Suppressor macrophage treated with lipopolysaccharide for 4 hours (primary cell): ENCODE data around the gene CST5.
"Not testable (repeated sequence)": the region's sequence is repeated elsewhere in the genome, so short reads cannot be mapped to it uniquely, and the experiment has no call there.

Experiments
- DNase-seq: peaks from one replicate; pipeline ENCODE4 v3.0.0-alpha.2; 2020

Gene CST5

GRCh38 chr20:23887856-23888255 lies 8.3 kb upstream of the CST5 start:
- DNase-seq, result no peak

- DNase-seq, result no peak
These were observed 5.2 kb upstream of the CST5 start for GRCh38 chr20:23884771-23885162.

GRCh38 chr20:23884136-23884770 lies 4.7 kb upstream of the CST5 start:
- no peak for DNase-seq

GRCh38 chr20:23881371-23881770 lies 1.8 kb upstream of the CST5 start:
- no peak for DNase-seq

- DNase-seq, result no peak
These were observed 869 bp upstream of the CST5 start for GRCh38 chr20:23880417-23880816.

- DNase-seq, result no peak
These were observed 345 bp upstream of the CST5 start for GRCh38 chr20:23879811-23880374.

GRCh38 chr20:23878787-23879186 lies 761 bp downstream of the CST5 start:
- no peak for DNase-seq

GRCh38 chr20:23878016-23878542 lies 1.5 kb downstream of the CST5 start:
- DNase-seq, result not testable (repeated sequence)

GRCh38 chr20:23877524-23877923 lies 2.0 kb downstream of the CST5 start:
- no peak for DNase-seq

- no peak for DNase-seq
These were observed 3.8 kb downstream of the CST5 start for GRCh38 chr20:23875606-23876237.

GRCh38 chr20:23874747-23875146 lies 4.8 kb downstream of the CST5 start:
- no peak for DNase-seq

GRCh38 chr20:23873370-23874015 lies 6.1 kb downstream of the CST5 start:
- no peak for DNase-seq

GRCh38 chr20:23872065-23872464 lies 7.5 kb downstream of the CST5 start:
- DNase-seq, result no peak

- DNase-seq, result no peak
These were observed 9.1 kb downstream of the CST5 start for GRCh38 chr20:23870461-23870860.

- DNase-seq, result no peak
These were observed 10.0 kb downstream of the CST5 start for GRCh38 chr20:23869520-23869919.

- no peak for DNase-seq
These were observed 11.2 kb downstream of the CST5 start for GRCh38 chr20:23868321-23868720.

- no peak for DNase-seq
These were observed 12.3 kb downstream of the CST5 start for GRCh38 chr20:23867152-23867776.

- not testable (repeated sequence) for DNase-seq
These were observed 18.8 kb downstream of the CST5 start for GRCh38 chr20:23860771-23861170.

GRCh38 chr20:23857962-23858595 lies 21.5 kb downstream of the CST5 start:
- no peak for DNase-seq

GRCh38 chr20:23856736-23857135 lies 22.8 kb downstream of the CST5 start:
- no peak for DNase-seq

GRCh38 chr20:23856226-23856625 lies 23.3 kb downstream of the CST5 start:
- no peak for DNase-seq

- DNase-seq, result no peak
These were observed 37.9 kb downstream of the CST5 start for GRCh38 chr20:23841693-23842092.

GRCh38 chr20:23835716-23836115 lies 43.8 kb downstream of the CST5 start:
- no peak for DNase-seq
